Measurements from ENCODE around the gene ZNF285.
"Not testable (repeated sequence)": the region's sequence is repeated elsewhere in the genome, so short reads cannot be mapped to it uniquely, and the experiment has no call there.

ZNF285 gene

DNA sequence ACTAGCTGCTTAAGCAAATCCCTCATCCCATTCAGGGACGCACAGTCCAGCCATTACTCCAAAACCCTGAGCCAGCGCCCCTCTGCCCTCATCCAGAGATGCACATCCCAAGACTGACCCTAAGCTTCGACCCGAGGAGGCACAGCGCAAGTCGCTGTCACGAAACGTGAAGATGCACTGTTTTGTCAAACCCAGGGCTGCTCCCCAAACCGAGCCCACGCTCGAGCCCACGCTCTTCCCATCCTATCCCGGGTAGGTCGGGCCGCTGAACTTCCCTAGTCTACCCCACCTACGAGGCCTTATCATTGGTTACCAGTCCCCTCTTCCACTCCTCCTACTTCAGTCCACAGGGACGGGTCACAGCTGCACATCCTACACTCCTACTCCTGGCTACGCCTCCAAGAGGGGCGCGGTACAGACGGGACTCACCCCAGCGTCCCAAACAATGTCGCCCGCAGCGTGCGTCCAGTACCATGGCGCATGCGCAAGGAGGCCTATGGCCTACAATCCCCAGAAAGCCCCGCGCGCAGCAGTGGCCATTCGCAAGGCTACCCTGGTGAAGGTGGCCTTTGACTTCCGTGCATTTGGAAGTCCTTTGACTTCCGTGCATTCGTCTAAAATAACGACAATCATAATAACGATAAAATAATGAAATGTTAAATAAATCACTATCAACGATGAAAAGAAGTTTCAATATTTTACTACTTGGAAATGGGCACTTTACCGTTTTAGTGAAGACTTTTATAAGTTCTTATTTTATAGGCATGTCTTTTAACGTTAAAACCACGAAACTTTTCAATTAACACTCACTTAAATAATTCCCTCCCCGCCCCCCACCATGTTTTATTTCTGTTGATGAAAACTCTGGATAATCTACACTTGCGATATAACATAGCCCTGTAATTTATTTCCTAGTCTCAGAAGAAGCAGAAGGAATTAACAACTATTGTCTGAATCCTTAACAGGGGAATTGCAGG, at the start of gene ZNF285:
Gene ZNF285, minus strand, starts transcription at position 470 of the 977 bp plus-strand sequence. CDS start 4,395 bp downstream, outside the sequence.
- DNase-seq, result no peak

DNA sequence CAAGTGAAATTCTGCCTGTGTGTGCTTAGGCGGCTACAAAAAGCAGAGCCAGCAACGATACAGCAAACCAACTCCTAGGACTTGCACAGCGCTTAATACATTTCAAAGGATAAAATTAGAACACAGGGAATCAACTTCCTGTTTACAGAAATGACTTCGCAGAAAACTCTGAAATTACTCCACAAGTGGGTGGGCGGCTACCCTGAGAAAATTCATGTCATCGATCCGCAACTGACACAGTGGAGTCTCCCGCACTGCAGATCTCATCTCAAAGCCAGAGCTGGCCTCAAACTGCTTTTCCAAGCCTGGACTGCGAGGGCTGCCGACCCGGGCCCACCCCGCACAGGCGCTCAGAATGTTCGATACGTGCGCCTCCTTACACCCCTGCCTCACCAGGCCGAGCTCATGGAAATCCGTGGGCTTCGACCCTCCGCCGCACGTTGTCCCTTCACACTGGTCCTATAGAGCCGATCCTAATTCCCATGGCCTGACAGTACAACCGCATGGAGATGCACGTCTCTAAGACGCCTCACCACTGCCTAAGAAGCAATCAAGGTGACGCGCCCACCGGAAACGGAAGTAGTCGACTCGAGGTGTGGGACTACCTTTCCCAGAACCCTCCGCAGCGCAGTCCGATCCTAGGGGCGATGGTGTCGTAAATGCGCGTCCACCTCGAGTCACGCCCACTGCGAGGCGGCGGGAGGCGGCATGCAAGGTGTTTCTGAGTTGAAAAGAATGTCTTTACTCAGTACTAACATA, 46.7 kb upstream of the ZNF285 start, which contains the start of gene ZNF229:
Gene ZNF229, minus strand, starts transcription at position 557 of the 759 bp plus-strand sequence. CDS start 5,625 bp downstream, outside the sequence.
- DNase-seq, result no peak

DNA sequence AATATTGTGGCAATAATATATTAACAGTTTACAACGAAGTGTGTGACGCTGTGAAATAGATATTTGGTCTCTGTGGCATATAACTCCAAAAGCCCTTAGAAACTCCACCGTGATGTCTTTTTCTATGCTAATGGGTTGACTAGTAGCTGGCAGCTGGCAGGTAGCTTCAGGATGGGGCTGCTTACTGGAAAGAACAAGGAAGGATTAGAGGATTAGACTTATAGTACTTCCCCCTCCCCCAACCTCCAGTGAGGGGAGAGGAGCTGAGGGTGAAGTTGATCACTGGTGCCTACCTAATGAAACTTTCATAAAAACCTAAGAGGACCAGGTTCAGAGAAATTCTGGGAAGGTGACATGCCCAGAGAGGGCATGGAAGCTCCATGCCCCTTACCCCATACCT, 37.0 kb upstream of the ZNF285 start:
- DNase-seq, result no peak

DNA sequence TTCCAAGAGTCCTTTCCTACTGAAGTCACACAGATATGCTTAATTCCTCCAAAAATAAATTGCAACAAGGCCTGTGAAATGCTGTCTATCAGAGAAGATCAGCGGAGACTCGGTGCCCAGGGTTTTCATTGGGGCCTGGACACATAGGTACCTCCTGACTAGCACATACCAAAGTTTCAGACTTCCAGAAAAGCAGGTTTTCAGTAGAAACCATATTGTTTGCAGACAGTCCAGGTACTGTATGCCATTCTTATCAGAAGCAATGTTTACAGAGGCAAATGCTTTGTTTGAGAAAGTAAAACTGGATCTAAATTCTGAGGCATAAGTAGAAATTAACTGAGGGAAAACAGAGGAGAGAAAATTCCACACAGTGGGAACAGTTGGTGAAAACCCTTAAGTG, 34.0 kb upstream of the ZNF285 start:
- no peak for DNase-seq

DNA sequence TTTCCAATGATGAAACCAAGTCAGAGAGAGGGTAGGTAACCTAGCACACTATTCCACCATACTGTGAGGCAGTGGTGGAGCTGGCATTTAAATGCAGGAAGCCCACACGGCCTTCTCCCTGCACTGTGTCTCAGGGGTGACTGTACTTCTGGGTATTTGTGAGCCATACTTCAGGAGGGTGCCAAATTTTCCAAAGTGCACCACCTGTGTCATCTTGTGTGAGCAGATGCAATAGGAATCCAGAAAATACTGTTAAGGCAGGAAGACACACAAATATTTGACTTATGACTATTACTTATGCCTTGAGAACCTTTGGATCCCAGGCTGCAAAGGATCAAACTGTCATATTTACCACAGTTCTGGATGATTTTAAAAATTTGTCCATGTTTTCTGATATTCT, 29.5 kb upstream of the ZNF285 start:
- no peak for DNase-seq

DNA sequence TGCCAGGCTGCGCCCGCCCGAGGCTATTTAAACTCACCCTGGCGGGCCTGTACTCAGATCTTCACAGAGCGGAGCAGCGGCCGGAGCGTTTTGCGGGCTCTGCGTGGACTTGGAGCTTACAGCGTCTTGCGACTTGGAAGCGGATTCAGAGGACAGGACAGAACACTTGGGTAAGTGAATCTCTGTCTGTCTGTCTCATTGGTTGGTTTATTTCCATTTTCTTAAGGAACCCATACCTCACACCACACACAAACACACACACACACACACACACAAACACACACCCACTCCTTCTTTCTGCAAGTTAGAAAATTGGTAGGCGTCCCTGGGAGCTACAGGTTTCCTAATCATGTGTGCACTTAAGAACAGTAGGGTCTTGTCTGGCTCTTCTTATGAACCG, 14.1 kb upstream of the ZNF285 start:
- DNase-seq, result not testable (repeated sequence)

DNA sequence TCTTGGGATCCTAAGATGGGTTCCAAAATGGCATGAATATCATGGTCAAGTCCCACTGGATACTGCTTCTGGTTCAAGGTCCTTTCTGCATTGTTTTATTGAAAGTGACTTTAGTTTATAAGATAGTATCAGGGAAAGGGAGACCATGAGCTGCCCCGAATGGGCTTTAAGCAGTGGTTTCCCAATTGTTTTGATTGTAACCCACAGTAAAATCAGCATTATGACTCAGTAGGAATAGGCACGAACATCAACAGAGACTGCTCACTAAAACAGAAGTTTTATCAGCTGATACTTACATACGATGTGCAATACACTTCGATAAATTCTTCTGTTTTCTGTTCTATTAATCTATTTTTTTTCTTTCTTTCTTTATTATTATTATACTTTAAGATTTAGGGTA, 12.1 kb downstream of the ZNF285 start:
- DNase-seq, result not testable (repeated sequence)

DNA sequence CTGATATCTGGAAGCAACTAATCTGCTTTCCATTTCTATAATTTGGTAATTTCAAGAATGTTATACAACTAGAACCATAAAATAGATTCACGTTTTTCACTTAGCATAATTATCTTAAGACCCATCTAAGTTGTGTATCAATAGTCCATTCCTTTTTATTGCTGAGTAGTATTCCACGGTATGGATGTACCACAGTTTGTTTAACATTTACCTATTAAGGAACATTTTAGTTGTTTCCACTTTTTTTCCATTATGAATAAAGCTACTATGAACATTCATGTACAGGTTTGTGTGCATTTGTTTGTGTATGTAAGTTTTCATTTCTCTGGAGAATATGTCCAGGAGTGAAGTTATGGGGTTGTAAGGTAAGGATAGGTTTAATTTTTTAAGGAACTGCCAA, 26.6 kb downstream of the ZNF285 start:
- no peak for DNase-seq

DNA sequence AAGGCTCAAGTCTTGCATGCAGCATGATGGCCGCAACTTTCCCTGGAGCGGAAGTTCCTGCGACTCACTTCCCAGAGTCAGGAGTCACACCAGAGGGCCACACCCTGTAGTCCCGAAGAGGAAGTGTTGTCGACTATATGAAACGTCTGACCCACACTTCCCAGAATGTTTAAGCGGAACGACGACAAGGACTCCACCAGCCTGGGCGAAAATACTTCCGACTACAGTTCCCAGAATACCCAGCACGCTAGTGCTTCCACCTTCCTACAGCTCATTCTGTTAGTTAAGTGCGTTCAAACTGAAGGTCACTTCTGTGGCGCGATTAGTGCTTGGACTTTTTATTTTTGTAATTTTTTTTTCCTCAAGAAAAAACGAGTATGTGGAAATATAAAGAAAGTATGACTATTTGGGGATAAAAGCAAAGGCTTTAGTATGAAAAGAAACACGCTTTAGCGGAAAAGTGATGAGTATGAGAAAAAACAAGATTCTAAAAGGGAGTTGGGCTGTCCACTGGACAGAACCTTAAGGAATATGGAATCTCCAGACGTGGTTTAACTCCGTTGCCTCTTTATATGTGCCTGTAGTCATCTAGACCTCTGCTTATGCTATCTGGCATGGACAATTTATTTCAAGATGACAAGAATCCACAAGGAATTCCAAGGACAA, 29.5 kb downstream of the ZNF285 start:
- DNase-seq, result no peak

DNA sequence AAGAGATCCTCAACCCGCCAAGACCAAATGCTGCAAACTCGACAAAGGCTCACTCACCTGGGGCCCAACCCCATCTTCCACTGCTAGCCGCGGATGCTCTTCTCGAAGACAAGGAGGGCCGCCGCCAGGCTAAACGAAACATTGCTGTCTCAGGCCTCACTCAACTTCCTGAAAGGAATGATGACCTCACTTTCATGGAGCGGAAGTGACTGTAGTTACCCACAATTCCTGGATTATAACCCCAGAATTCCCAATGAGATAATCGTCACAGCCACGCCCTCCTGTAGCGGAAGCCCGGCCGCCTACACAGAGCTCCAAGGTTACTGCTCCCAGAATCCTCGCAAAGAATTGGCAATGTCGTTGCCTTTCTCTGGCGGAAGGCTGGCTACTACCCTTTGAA, 34.4 kb downstream of the ZNF285 start:
- no peak for DNase-seq

DNA sequence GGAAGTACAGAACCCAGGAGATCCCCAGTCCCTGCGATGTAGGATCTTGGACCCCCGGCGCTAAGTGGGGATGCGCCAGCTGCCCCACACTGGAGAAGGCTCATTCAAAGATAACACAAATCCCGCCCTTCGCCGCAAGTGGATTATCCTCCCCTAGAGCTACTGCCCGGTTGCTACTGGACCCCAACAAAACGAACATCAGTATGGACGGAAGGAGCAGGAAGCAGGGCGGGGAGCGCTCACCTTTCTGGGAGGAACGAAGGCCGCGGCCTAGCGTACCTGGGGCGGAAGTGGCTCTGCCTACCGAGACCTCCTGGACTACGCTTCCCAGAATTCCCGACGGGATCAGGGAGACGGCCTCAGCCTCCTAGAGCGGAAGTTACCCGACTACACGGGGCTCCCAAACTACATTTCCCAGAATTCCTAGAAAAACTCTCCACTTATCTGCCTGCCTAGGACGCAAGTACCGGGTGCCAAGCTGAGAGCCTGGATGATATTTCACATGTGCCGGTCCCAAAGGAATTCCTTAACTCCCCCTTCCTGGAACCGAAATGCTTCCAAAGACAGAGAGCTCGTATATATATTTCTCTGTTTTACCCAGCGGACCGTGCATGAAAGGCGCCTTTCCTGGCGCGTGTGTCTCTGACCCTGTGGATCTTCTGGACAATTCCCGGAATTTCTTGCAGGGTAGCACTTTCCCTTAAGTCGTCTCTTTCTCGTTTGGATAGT, 44.9 kb downstream of the ZNF285 start, which contains the start of gene ZNF112:
Gene ZNF112, minus strand, starts transcription at position 298 of the 729 bp plus-strand sequence. CDS start 16,141 bp downstream, outside the sequence.
- DNase-seq, result peak; percentile 22

DNA sequence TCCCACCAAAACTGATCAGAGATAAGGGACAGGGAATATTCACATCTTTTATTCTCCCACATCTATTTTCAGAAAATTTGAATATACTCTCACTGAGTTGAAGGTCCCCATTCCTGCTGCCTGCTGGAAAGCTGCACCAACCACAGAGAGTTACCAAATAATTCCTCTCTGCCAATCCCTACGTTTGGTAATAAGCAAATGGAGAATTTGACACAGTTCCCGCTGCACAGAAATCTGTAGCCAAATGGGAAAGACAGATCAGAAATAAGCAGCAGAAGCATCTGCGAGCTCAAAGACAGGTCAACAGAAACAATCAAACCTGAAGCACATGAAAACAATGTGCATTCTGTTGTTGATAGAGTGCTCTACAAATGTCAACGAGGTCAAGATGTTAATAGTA, 54.9 kb downstream of the ZNF285 start:
- no peak for DNase-seq

DNA sequence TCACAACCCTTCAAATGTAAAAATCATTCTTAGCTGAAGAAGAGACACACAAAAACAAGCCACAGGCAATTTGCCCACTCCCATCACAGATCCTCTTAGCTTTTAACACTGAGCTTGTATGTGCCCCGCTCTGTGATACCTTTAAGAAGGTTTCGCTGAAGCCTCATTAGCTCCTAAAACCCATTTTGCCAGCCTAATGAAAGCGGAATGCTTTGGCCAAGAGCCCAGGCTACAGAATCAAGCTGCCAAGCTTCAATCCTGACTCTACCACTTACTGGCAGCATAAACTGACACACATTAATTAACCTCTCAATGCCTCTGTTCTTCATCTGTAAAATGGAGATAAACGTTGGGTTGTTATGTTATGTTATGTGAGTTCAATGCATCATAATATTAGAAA, 55.4 kb downstream of the ZNF285 start:
- no peak for DNase-seq

DNA sequence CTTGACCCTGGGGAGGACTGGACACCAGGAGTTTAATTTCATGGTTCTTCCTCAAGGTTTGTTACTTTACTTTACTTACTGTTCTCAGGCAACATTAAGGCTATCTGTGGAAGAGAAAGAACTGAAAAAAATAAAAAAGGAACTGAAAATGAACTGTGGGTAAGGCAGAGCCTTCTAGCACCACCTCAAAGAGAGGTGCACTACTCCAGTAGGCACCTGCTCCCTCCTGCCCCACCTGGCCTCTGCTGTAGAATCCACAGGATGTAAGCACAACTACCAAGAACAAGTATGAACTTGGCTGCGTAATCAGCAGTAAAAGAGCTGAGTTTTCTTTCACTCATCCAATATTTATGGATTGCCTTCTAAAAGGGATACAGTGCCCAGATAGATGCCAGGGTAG, 57.2 kb downstream of the ZNF285 start:
- no peak for DNase-seq

DNA sequence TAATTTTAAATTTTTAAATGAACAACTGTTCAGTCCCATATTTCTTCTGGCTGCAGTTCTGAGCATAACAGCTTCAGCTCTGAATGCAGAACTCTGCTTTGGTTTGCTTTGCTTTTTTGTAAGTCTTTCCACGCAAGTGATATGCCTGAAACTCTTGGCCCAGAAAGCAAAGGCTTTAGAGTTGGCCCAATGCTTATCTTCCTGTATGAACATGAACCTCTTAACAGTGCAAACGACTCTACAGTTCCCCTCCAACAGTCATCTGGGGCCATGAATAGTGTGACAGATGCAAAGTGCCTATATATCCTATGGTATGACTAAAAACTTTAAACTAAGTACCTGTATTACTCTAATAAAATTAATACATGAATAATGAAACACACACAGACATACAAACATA, 59.6 kb downstream of the ZNF285 start:
- DNase-seq, result no peak

DNA sequence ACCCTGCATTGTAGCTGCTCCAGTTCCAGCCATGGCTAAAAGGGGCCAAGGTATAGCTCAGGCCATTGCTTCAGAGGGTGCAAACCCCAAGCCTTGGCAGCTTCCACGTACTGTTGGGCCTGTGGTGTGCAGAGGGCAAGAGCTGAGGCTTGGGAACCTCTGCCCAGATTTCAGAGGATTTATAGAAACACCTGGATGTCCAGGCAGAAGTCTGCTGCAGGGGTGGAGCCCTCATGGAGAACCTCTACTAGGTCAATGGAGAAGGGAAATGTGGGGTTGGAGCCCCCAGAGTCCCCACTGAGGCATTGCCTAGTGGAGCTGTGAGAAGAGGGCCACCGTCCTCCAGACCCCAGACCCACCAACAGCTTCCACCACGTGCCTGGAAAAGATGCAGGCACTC, 66.8 kb downstream of the ZNF285 start:
- not testable (repeated sequence) for DNase-seq
